Measurements from ENCODE around the gene THSD8.
A peak's percentile ranks its signal among the peaks of the same experiment; 100 is the strongest.

Gene THSD8

DNA sequence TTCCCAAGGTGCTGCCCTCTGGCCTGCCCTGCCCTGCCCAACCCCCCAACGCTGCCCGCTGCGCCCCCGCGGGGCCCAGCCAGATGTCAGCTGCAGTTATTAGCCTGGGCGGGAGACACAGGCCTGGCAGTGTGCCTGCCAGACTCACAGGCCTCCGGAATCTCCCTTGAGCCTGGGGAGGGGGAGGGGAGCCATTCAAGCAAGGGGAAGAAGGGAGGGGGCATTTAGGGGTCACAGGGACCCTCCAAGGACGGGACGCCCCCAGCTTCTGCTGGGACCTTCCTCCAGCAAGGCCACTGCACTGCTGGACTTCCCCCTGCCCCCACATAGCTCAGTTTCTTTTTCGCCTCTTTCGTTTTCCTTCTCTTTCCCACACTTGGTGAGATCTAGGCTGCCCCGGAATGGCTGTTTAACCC, 13.2 kb upstream of the THSD8 start:
- peak overlapping the region; percentile 46 for H3K4me3 ChIP-seq (ENCODE audit: low read depth, low read length)
- DNase-seq (ENCODE audit: low read depth): no peak
- TF ChIP-seq, protein P1, sequence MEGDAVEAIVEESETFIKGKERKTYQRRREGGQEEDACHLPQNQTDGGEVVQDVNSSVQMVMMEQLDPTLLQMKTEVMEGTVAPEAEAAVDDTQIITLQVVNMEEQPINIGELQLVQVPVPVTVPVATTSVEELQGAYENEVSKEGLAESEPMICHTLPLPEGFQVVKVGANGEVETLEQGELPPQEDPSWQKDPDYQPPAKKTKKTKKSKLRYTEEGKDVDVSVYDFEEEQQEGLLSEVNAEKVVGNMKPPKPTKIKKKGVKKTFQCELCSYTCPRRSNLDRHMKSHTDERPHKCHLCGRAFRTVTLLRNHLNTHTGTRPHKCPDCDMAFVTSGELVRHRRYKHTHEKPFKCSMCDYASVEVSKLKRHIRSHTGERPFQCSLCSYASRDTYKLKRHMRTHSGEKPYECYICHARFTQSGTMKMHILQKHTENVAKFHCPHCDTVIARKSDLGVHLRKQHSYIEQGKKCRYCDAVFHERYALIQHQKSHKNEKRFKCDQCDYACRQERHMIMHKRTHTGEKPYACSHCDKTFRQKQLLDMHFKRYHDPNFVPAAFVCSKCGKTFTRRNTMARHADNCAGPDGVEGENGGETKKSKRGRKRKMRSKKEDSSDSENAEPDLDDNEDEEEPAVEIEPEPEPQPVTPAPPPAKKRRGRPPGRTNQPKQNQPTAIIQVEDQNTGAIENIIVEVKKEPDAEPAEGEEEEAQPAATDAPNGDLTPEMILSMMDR (IDR thresholded peaks at IDR 0.05; ENCODE audit: low read depth, low read length, missing control alignments): no peak

DNA sequence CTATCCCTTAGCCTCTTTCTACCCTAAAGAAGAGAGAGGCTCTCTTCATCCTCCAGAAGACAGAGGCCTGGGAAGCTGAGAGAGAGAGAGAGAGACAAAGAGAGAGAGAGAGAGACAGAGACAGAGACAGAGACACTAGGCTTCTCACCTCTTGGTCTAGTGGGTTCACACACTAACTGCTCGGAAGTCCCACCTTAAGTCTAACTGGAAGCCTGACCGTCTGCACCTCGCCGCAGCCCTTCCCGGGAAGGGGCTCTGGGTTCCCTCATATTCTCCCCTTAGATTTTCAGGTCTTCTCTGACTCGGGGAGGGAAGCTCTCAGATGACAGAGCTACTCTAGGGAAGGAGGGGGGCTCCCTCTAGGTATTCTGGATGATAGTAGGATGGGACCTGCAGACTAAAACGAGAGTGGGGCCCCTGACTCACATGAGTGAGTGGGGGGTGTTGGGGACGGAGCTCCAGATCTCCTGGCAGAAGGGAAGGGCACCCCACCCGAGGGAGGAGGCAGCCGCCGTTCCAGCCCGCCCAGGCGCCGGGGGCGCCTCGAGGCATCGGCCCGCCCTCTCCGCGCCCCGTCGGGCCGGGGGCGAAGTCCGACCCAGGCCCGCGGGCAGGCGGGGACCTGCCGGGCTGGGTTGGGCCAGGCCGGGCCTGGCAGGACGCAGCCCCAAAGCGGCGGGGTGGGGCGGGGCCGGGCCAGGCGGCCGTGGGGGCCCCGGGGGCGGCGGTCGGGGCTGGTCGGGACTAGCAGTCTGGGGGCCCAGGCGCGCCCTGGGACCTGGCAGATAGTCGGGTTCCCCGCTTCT, 12.6 kb upstream of the THSD8 start:
- no peak for DNase-seq (ENCODE audit: low read depth)
- H3K4me3 ChIP-seq (ENCODE audit: low read depth, low read length): peak overlapping the region; percentile 46
- TF ChIP-seq, protein P1 (IDR thresholded peaks at IDR 0.05; ENCODE audit: low read depth, low read length, missing control alignments): no peak

DNA sequence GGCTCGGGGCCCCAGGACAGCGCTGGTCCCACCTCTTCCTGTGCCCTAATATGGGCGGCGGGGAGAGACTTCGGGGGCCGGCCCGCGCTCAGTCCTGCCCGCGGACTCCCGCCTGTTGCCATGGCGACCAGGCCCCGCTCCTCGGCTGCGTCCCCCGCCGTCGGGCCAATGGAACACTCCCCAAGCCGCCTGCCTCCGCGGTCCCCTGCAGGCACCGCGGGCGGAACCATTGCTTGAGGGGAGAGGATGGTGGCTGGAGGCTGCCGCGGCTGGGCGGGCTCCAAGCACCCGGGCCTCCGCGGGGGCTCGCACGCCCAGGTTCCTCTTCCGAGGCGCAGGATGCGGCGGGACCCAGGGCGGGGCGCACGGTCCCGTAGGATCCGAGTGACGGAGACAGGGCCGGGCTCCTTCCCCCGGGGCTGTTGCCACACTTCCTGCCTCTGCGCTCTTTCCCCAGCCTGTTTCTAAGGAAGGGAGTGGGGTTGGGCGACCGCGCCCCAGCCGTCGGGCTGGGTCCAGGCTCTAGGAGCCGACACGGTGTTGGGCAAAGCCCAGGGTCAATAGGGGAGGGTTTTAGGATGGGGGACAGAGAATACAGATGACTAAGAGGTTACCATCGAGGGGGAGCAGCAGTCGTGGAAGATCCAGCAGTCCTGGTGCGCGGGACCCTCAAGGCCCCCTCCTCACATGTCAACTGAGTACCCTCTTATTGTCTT, 11.8 kb upstream of the THSD8 start:
- DNase-seq (ENCODE audit: low read depth): peak; percentile 90
- TF ChIP-seq, protein P1 (IDR thresholded peaks at IDR 0.05; ENCODE audit: low read depth, low read length, missing control alignments): no peak

DNA sequence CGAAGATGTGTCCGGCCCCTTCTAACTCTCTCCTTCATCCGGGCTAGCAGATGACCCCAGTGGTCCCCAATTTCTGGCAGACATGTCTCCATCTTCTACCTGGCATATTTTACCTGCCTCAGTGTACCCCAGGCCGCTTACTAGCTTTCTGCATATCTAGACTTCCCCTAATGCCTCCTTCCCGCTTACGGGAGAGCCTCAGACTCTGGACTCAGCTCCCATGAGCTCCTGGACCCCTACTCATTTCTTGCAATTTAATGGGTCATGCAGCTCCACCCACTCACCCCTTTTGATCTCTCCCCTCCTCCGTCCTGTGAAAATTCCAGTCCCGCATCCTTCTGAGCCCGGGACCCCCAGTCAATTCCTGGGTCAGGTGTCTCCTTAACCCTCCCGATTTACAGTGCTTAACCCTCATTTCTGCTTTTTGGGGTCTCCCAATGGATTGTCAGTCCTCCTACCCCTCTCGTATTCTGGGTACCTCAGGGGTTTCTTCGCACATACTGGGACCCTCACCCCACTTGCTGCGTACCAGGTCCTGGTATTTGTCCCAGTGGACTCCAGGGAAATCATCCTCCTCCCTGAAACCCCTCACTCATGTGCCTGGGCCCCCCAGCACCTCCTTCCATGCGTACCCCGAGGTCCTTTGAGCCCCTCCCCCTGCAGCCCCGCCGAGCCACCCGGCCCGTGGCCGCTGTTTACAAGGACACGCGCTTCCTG, 11.1 kb upstream of the THSD8 start:
- no peak for DNase-seq (ENCODE audit: low read depth)
- TF ChIP-seq, protein P1 (IDR thresholded peaks at IDR 0.05; ENCODE audit: low read depth, low read length, missing control alignments): no peak
- H3K4me3 ChIP-seq (ENCODE audit: low read depth, low read length): peak overlapping the region; percentile 89

More for the DNA sequence above, 11.8 kb upstream of the THSD8 start:
- peak overlapping the region; percentile 89 for H3K4me3 ChIP-seq (ENCODE audit: low read depth, low read length)

DNA sequence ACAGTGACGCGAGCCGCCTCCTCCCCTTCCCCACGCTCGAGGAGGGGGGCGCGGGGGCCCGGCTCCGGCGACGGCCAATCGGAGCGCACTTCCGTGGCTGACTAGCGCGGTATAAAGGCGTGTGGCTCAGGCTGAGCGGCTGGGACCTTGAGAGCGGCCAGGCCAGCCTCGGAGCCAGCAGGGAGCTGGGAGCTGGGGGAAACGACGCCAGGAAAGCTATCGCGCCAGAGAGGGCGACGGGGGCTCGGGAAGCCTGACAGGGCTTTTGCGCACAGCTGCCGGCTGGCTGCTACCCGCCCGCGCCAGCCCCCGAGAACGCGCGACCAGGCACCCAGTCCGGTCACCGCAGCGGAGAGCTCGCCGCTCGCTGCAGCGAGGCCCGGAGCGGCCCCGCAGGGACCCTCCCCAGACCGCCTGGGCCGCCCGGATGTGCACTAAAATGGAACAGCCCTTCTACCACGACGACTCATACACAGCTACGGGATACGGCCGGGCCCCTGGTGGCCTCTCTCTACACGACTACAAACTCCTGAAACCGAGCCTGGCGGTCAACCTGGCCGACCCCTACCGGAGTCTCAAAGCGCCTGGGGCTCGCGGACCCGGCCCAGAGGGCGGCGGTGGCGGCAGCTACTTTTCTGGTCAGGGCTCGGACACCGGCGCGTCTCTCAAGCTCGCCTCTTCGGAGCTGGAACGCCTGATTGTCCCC, 10.4 kb upstream of the THSD8 start, which contains the start of gene JUNB:
Gene JUNB (plus strand): TSS at position 142 of the 706 bp plus-strand sequence. CDS start 286 bp downstream, at position 428.
- DNase-seq (ENCODE audit: low read depth): peak; percentile 90
- H3K4me3 ChIP-seq (ENCODE audit: low read depth, low read length): peak within 1 kb of the TSS; percentile 89
- TF ChIP-seq, protein P1 (IDR thresholded peaks at IDR 0.05; ENCODE audit: low read depth, low read length, missing control alignments): no peak
